Astrocyte (in vitro differentiated cells and primary cell): Measurements from ENCODE around the gene KRT6B.
"Not testable (repeated sequence)": the region's sequence is repeated elsewhere in the genome, so short reads cannot be mapped to it uniquely, and the experiment has no call there.

Experiments
- EZH2 ChIP-seq: IDR thresholded peaks from 2 replicates; pipeline ENCODE4 v1.6.1; 2012; ENCODE audit warnings: mild to moderate bottlenecking, low read length, inconsistent platforms; ENCODE audit not compliant: insufficient read depth
- TF ChIP-seq, protein P1 (sequence below): IDR thresholded peaks from 2 replicates; pipeline ENCODE4 v1.5.1; 2011; ENCODE audit warnings: low read depth, mild to moderate bottlenecking, inconsistent platforms, low read length, moderate library complexity; ENCODE audit not compliant: insufficient read depth

DNA sequence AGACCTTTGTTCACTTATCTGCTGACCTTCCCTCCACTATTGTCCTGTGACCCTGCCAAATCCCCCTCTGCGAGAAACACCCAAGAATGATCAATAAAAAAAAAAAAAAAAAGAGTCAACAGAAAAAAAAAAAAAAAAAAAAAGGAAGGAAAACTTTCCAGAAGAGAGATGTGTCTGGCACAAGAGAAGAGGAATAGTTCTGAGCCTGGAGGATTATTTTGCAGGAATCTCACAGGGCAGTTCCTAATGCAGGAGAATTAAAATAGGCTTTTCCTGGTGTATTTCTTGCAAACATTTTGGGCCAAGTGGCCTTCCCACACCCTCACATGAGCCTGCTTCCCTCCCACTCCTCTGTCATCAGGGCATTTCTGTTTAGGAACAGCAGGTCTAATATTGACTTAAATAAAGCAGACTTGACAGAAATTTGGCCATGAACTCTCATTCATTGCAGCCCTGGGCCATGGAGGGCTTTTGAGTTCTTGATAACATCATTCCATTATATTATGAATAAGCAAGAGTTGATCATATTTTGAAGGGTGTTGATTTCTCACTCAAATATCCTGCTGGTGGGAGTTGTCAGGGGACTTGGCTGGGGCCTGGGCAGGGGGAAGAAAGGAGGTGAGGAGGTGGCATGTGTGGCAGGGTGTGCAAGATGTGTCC, 41.2 kb downstream of the KRT6B start:
- TF ChIP-seq, protein P1, sequence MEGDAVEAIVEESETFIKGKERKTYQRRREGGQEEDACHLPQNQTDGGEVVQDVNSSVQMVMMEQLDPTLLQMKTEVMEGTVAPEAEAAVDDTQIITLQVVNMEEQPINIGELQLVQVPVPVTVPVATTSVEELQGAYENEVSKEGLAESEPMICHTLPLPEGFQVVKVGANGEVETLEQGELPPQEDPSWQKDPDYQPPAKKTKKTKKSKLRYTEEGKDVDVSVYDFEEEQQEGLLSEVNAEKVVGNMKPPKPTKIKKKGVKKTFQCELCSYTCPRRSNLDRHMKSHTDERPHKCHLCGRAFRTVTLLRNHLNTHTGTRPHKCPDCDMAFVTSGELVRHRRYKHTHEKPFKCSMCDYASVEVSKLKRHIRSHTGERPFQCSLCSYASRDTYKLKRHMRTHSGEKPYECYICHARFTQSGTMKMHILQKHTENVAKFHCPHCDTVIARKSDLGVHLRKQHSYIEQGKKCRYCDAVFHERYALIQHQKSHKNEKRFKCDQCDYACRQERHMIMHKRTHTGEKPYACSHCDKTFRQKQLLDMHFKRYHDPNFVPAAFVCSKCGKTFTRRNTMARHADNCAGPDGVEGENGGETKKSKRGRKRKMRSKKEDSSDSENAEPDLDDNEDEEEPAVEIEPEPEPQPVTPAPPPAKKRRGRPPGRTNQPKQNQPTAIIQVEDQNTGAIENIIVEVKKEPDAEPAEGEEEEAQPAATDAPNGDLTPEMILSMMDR, result not testable (repeated sequence)
- TF ChIP-seq EZH2, result not testable (repeated sequence)
